NCI-H82 treated with DMSO at 0.1 percent for 48 hours (cell line): ENCODE data around the gene HOXD8.
A peak's percentile ranks its signal among the peaks of the same experiment; 100 is the strongest.

ENCODE experiments used
- DNase-seq: peaks from one replicate; lab custom pipeline; 2025; ENCODE audit not compliant: unreplicated experiment; lab: John Stamatoyannopoulos, UW

The HOXD8 gene

GRCh38 chr2:176128982-176129796 is at the start of gene HOXD8:
HOXD8 (plus strand) TSS chr2:176129705; CDS start chr2:176130367, 662 bp downstream.
- DNase-seq = peak; percentile 35

DNA sequence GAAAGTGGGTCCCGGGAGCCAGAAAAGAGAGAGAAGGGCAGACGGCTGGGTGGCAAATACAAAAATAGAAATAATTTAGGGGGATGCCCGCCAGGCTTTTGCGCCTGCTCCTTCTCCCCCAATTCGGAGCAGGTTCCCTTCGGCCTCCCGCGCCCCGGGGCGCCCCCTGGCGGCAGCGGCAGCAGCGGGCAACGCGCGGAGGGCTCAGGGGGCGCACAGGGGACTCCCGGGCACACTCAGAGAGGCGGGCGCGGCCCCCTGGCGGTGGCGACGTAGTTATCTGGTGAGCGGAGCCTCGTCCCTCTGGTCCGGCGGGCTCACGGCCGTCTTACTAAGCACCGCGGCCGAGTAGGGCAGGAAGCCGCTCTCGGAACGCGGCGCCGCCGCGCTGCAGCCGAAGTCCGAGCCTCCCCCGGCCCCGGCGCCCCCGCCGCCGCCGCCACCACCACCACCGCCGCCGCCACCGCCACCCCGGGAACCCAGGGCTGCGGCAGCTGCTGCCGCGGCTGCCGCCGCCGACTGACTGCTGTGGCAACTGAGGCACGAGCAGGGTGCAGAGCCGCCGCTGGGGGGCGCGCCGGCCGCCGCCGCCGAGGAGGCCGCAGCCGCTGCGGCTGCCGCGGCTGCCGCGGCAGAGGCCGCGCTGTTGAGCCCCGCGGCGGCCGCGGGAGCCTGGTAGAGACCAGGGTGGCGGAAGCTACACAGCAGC is 49.5 kb upstream of the HOXD8 start:
- peak; percentile 83 for DNase-seq

- DNase-seq = no peak
Observed at GRCh38 chr2:176080540-176081375, 48.7 kb upstream of the HOXD8 start.

DNA sequence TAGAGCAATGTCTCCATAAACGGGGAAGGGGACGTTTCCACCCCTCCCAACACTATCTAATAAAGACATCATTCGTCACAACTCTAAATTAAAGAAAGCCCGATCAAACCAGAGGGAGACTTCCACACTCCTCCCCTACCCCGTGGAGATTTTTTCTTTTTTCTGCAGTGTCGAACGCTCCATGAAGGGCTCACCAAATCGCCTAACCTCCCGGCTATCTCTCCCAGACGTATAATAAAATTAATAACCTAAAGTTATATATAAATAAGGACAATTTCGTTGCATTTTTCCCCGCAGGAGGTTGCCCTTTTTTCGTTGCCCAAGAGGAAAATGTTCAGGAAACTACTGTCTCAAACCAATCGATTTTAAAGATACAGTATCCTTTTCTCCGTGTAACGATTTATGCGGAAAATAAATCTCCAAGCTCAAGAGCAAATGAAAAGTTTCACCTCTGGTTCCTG is 48.1 kb upstream of the HOXD8 start:
- DNase-seq = no peak

GRCh38 chr2:176081837-176082524 is 47.5 kb upstream of the HOXD8 start:
- DNase-seq = no peak

- DNase-seq = no peak
Observed at GRCh38 chr2:176082525-176082823, 47.0 kb upstream of the HOXD8 start.

DNA sequence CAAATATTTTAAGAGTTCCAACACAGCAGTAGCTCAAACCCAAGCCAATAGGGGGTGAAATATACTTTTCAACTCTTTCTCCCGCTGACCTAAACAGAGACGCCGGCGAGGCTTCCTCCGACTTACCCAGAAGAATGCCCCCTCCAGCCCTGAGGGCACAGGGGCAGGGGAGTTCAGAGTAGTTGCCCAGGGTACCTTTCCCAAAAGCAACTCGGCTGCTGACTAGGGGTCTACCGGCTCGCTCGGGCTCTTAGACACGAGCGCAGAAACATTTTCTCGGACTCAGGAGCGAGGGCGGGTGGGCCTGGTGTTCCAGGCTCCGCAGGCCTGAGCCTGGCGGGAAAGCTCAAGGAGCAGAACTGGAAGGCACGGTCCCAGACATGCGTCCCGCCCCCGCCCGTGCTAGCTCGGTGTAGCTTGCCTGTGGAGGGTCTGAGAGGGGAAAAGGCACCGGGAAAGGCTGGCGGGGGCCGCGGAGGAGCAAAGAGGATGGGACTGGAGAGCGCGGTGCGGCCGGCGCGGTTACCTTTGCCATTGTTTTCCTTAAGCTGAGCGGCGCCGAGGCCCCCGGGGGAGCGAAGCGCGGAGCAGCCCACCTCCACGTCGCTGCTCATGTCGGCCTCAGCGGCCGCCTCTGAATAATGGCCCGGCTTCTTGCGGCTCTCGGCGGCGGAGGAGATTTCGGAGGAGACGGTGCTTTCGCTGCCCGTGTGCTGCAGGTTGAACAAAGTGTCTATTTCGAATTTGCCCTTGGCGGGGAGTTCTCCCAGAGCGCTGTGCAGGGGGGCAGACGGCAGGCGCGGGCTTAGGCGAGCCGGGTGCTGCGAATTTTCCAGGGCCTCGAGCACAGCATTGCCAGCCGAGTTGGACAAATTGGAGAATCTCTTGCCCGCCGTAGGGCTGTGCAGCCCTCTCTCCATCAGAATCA is 46.4 kb upstream of the HOXD8 start:
- DNase-seq = no peak

GRCh38 chr2:176083796-176084261 is 45.7 kb upstream of the HOXD8 start, which contains the start of gene EVX2:
EVX2 (minus strand) TSS chr2:176083962; CDS start chr2:176083776, 186 bp downstream.
- DNase-seq = no peak

DNA sequence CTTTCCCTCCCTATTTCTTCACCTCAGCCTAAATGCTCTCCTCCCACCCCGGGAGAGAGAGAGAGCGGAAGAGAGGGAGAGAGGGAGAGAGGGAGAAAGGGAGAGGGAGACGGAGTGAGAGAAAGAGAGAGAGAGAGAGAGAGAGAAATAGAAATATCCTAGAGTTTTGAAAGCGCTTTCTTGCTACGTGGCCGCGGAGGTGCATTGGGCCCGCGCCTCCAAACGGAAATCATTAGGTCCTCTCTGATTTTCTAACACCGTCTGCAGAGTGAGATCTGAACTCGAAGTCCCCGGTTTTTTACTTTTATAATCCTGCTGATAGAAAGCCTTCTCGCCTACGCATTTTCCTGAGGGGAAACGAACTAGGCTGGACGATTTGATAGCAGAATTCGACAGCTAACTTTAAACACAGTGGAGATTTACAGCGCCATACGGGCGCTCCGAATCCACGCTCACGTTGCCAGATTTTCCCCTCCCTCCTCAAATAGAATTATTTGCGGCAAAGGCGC is 44.8 kb upstream of the HOXD8 start:
- DNase-seq = no peak

DNA sequence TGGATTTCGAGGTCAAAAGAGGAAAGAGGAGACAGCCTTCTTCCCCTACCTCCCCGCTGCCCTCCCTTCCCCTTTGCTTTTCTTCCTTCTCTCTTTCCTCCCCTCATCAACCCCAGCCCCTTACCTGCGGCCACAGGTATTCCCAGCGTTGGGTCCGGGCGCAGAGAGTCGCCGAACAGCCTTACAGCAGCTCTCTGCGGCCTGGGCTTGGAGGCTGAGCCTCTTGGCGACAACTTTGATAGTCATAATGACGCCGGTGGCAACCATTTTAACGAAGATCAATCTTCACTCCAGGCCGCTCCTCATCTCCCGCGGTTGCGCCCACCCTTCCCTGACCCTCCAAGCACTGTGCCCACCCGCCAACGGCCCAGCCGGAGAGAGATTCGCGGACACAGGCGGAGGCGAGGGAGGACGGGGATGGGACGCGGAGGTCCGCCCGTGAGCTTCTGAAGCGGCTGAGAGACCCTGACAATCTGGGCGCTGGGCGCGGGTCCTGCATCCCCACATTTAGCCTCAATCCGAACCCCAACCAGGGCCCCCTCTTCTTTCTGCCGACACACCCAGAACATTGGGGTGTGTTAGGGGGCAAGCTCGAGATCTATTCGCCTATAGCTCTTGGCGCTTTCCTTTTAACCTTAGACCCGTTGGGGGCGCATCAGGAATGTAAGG is 44.3 kb upstream of the HOXD8 start:
- DNase-seq = no peak

DNA sequence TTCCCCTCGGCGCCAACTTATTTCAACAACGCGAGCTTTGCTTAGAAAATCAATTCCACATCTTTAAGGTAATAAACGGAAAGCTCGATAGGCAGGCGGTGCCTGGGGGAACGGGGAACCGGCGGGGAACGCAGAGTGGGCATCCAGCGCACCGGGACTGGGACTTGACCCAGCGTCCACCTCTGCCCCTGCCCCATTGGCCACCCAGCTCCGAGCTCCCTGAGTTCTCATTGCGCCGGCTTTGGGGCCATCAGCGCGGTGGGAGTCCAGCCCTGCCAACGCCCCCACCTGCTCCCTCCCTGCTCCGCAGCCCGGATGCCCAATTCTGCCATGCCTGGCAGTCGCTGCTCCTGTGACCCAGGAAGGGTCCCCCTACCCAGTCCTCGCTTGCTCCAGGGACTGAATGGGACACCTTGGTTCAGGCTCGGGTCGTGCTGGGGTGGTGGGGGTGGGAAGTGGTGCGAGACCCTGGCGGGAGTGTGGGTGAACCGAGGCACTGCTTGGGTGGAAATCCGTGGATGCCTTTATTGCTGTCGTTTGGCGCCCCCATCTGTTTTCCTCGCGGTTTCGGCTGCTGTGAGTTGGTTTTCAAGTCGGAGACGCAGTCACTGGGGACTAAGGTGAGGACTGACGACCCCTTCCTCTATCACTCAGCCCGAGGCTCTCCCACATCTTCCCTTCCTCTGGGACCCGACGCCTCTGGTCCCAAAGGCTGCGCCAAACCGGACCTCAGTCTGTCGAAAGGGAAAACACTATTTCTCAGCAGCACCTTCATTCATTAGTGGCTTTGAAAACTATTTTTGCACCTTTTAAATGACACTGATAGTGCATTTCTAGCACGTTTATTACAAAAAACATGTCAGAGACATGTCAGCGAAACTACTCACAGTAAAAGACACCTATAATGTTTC is 43.4 kb upstream of the HOXD8 start:
- peak; percentile 28 for DNase-seq

DNA sequence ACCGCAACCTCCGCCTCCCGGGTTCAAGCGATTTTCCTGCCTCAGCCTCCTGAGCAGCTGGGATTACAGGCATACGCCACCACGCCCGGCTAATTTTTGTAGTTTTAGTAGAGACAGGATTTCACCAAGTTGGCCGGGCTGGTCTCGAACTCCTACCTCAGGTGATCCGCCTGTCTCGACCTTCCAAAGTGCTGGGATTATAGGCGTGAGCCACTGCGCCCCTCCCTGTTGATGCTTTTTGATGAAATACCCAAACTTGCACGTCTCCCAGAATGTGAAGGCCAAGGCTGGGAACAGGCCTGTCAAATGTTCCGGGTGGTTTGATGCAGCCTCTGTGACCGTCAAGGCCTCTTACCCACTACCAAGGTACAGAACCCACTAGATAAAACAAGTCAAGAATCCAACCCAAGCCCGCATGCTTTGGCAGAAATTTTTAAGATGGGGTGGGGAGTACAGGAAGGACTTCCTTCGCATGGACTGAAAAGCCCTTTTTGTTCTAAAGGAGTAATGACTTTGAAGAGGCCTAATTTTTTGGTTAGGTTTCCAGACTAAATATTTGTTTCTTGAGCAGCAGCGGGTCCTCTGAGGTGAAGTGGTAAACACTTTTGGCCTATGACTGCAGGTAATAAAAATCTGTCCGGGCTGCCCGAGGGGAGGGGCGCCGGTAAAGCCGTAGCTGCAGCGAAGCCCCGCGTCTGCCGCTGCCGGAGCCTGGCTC is 42.0 kb upstream of the HOXD8 start:
- no peak for DNase-seq

- DNase-seq = peak; percentile 44
Observed at GRCh38 chr2:176088048-176088936, 41.2 kb upstream of the HOXD8 start.

GRCh38 chr2:176088937-176089842 is 40.3 kb upstream of the HOXD8 start:
- no peak for DNase-seq

DNA sequence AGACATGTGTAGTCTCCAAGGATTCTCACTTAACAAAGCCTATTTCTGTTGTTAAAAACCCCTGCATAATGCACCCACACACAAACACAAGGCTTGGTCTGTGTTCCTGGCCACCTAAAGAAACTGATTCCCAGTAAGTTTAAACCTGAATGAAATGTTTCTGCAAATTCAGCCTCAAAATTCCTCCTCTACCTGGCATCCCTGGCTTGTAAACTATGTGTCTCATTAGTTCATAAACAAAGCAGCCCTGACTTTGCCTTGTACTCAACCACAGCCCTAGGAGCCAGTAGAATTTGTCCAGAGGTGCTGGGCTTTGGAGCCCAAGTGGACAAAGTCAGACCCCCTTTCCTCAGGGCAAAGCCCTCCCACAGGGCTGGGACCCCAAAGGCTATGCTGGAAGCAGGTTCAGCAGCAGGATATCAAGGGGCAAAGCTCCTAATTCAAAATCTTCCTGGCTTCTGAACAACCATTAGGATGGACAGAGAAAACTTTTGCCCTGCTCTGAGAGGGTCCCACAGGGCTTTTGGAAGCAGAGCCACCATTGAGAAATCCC is 39.6 kb upstream of the HOXD8 start:
- DNase-seq = no peak
